Measurements from ENCODE around the gene P2RX2.

Gene P2RX2

GRCh38 chr12:132618683-132619043 is at the start of gene P2RX2:
TSS of gene P2RX2 (plus strand) at chr12:132618776. CDS start at chr12:132618817, 41 bp downstream.
- no peaks in the 10 kb centered on the region for H3K27me3 ChIP-seq (ENCODE audit: control insufficient read depth, low read length)
- H3K79me2 ChIP-seq (ENCODE audit: control insufficient read depth, low read length): no peaks in the 10 kb centered on the region
- TF ChIP-seq EZH2phosphoT487 (IDR thresholded peaks at IDR 0.05; ENCODE audit: borderline replicate concordance, low read length) (no peak), CTCF (IDR thresholded peaks at IDR 0.05; ENCODE audit: low read depth, low read length, poor library complexity, severe bottlenecking) (no peak)
- H3K4me2 ChIP-seq (ENCODE audit: low read length): no peak within 1 kb of the TSS
- no peak within 1 kb of the TSS for H3K4me3 ChIP-seq (ENCODE audit: low read length)
- no peaks in the 10 kb centered on the region for H4K20me1 ChIP-seq (ENCODE audit: control insufficient read depth, insufficient read depth, low read depth, low read length)
- peaks cover 3% of the 10 kb centered on the region; the same call in 1 of the 2 replicates for H3K4me1 ChIP-seq (ENCODE audit: control insufficient read depth, low read length)
- peaks cover 6% of the 10 kb centered on the region; the same call in 1 of the 2 replicates for H3K9me3 ChIP-seq (ENCODE audit: control insufficient read depth, insufficient read depth, low read length)
- H3K9me2 ChIP-seq (replicated peaks; ENCODE audit: control insufficient read depth, low read length): no peaks in the 10 kb centered on the region
- H3F3A ChIP-seq (ENCODE audit: control insufficient read depth, insufficient read depth): peaks cover 7% of the 10 kb centered on the region
- no peak within 1 kb of the TSS for H3K27ac ChIP-seq (ENCODE audit: low read depth, low read length)
- H3K36me3 ChIP-seq (ENCODE audit: control insufficient read depth, low read length): peaks cover 10% of the 10 kb centered on the region

GRCh38 chr12:132568826-132569480 is 49.6 kb upstream of the P2RX2 start:
- H3K27ac ChIP-seq (ENCODE audit: low read depth, low read length): no peak overlapping the region
- no peak overlapping the region for H3K4me3 ChIP-seq (ENCODE audit: low read length)
- no peaks in the 10 kb centered on the region for H3K4me1 ChIP-seq (ENCODE audit: control insufficient read depth, low read length)
- no peak overlapping the region for H3K4me2 ChIP-seq (ENCODE audit: low read length)
- H3K9me3 ChIP-seq (ENCODE audit: control insufficient read depth, insufficient read depth, low read length): no peaks in the 10 kb centered on the region
- H3K36me3 ChIP-seq (ENCODE audit: control insufficient read depth, low read length): peaks cover 22% of the 10 kb centered on the region; the same call in 1 of the 2 replicates
- peaks cover 42% of the 10 kb centered on the region for H3K79me2 ChIP-seq (ENCODE audit: control insufficient read depth, low read length)
- TF ChIP-seq CTCF (IDR thresholded peaks at IDR 0.05; ENCODE audit: low read depth, low read length, poor library complexity, severe bottlenecking) (no peak), EZH2phosphoT487 (IDR thresholded peaks at IDR 0.05; ENCODE audit: borderline replicate concordance, low read length) (no peak)
- no peaks in the 10 kb centered on the region for H3F3A ChIP-seq (ENCODE audit: control insufficient read depth, insufficient read depth)
- no peaks in the 10 kb centered on the region for H3K27me3 ChIP-seq (ENCODE audit: control insufficient read depth, low read length)
- no peaks in the 10 kb centered on the region; the same call in none of the 2 replicates for H4K20me1 ChIP-seq (ENCODE audit: control insufficient read depth, insufficient read depth, low read depth, low read length)
- no peaks in the 10 kb centered on the region for H3K9me2 ChIP-seq (replicated peaks; ENCODE audit: control insufficient read depth, low read length)

- H3K4me3 ChIP-seq (ENCODE audit: low read length): no peak overlapping the region
- no peaks in the 10 kb centered on the region for H3K27me3 ChIP-seq (ENCODE audit: control insufficient read depth, low read length)
- no peaks in the 10 kb centered on the region for H3F3A ChIP-seq (ENCODE audit: control insufficient read depth, insufficient read depth)
- H3K79me2 ChIP-seq (ENCODE audit: control insufficient read depth, low read length): peaks cover 34% of the 10 kb centered on the region
- H3K36me3 ChIP-seq (ENCODE audit: control insufficient read depth, low read length): peaks cover 25% of the 10 kb centered on the region; the same call in 1 of the 2 replicates
- TF ChIP-seq EZH2phosphoT487 (IDR thresholded peaks at IDR 0.05; ENCODE audit: borderline replicate concordance, low read length) (no peak), CTCF (IDR thresholded peaks at IDR 0.05; ENCODE audit: low read depth, low read length, poor library complexity, severe bottlenecking) (no peak)
- H3K27ac ChIP-seq (ENCODE audit: low read depth, low read length): no peak overlapping the region
- no peak overlapping the region for H3K4me2 ChIP-seq (ENCODE audit: low read length)
- H3K9me2 ChIP-seq (replicated peaks; ENCODE audit: control insufficient read depth, low read length): no peaks in the 10 kb centered on the region
- H3K9me3 ChIP-seq (ENCODE audit: control insufficient read depth, insufficient read depth, low read length): no peaks in the 10 kb centered on the region
- no peaks in the 10 kb centered on the region; the same call in none of the 2 replicates for H4K20me1 ChIP-seq (ENCODE audit: control insufficient read depth, insufficient read depth, low read depth, low read length)
- H3K4me1 ChIP-seq (ENCODE audit: control insufficient read depth, low read length): no peaks in the 10 kb centered on the region
These were observed 48.6 kb upstream of the P2RX2 start for GRCh38 chr12:132569856-132570480.
